Measurements from ENCODE around the gene COMMD3.
A peak's percentile ranks its signal among the peaks of the same experiment; 100 is the strongest.
"Not testable (repeated sequence)": the region's sequence is repeated elsewhere in the genome, so short reads cannot be mapped to it uniquely, and the experiment has no call there.

COMMD3 gene

DNA sequence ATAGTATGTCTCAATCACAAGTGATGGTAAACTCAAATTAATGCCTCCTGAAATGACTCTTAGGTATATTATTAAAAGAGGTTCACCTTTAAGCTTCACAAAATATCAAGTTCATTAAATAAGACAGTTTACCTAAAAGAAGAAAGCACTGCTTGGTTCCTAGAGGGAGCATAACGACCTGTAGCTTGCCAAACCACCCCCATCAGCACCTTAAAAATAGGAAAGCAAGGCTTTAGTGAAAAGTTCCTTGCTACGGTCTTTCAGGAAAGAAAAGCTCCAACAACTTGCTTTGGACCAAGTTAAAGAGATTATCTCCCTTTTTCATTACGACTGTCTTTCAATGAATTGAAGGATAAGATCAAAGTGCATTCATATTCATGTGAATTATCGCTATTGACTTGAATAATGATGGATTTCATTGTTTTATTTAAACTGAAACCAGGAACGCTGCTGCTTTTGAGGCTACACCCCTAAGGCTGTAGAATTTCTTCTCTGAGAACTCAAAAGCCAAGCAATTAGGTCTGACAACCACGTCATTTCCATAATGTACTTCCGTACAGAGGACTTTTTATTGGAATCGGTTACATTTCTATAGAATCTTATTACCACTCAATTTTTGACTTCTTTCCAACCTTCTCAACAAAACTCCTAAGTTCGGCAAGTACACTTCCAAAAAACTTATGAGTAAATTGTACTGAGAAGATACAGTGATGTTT lies 22.2 kb downstream of the COMMD3 start:
- FAIRE-seq, result no peak
- DNase-seq (ENCODE audit: insufficient read length, low spot score), result no peak

DNA sequence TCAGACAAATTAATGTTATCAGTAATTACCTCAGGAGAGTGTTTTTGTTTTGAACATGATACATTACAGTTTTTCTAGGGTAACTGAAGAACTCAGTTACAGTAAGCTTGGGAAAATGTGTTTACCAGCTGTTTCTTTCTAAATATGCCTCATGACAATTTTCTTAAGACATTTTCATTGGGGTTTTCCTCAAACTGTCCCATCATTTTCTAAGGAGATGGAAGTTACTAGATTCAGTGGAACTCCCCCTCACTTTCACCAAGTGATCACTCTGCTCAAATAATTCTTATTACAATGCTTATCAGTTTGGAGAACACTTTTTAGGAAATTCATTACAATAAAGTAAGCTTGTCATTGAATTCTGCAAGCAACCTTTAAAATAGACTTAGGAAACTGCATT lies 22.7 kb downstream of the COMMD3 start:
- DNase-seq (ENCODE audit: insufficient read length, low spot score) (no peak), FAIRE-seq (no peak)

DNA sequence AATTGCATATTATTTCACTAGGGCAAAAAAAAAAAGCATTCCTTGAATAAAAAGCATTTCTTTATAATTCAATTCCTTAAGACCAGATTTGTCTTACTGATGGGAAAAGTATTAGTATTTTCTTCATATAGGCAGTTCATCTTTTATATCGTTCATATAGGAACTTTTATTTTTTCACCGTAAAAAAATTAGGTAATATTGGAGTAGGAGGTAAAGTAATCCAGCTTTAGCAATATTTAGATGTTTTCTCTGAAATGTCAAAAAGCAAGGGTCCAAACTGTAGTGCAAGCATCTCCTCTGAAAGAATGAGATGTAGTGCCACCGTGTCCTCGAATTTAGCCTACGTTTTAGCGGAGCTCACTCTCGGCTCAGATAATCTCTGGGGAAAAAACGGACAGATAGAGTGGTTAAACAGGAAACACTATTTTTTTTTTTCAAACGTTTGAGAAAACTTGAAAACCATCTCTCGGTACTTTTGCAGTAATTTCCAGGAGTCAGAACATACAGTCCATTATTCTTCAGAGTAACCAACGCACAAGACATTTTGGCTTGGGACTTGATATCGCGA lies 23.7 kb downstream of the COMMD3 start:
- DNase-seq (ENCODE audit: insufficient read length, low spot score), result no peak
- no peak for FAIRE-seq

DNA sequence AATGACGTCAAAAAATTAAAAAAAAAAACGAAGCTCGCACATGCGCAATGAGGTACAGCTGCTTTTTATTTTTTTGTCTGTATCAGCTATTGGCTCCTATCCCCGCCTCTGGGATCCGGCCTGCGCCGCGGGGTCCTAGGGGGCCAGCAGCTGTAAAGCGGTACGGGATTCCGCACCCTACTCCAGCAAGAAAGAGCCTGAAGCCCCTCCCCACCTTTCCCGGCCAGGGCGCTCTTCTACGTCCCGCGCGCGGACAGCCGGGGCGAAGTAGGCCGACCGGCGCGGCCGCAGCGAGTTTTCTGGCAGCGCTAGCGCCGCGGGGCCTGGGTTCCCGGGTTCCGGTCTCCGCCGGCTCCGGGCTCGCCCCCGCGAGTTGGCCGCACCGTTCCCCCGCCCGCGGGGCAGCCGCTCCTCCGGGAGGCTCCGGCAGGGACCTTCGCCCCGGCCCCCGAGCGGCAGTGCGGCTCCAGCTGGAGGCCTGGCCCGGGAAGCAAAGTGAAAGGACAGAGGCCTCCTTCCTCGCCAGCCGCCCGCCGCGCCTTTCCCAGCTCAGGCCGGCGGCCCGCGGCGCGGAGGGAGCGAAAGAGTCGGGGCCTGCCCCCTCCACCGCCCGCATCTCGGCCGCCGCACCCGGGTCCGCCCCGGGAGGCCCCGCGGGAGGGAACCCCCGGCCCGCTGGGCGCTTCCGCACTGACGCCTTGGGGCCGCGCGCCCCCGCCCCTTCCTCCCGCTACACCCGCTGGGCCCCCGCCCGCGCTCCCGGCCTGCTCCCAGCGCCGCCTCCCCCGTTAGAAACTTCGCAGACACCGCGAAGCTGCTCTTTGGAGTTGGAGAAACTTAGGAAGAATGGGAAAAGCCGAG lies 24.4 kb downstream of the COMMD3 start:
- DNase-seq (ENCODE audit: insufficient read length, low spot score) (peak; percentile 64), FAIRE-seq (no peak)

DNA sequence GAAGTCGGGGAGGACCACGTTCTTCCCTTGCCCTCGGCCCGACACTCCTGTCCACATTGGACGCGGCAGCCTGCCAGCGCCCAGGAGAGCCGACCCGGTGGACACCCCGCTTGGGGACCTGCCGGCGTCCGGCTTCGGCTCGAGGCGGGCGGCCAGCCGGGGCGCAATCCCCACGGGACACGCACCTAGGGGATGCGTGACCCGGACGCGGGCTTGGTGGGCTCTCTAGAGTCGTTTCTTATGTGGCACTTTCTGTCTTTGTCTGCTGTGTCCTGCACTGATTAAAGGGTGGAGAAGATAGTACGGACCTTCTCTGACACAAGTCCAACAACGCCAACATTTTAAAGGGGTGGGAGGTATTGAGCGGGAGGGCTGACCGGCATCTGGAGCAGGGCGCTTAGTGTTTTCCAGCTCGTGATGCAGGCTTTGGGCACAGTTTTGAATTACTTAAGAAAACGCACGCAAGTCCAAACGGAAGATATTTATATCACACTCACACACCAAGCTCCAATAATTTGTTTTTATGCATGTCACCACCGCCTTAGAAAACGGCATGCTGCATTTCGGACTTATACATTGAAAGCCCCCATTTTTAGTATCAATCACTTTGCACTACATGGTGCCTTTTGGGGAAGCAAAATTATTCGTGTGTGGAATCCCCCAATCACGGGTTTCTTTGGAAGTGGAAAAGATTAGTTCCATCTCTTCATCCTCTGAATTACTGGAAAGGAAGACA lies 25.2 kb downstream of the COMMD3 start:
- FAIRE-seq (no peak), DNase-seq (ENCODE audit: insufficient read length, low spot score) (no peak)

DNA sequence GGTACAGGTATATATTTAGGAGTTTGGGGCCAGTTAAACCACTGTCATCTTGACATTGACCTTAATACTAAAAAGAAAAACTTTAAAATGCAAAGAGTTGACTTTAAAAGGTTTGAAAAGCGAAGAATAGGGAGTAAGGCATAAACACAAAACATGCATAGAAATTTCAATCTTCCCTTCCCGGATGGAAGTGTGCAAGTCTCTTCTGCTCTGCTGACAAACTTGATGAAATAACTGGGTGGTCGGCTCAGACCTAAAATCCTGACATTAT lies 25.7 kb downstream of the COMMD3 start:
- DNase-seq (ENCODE audit: insufficient read length, low spot score) (no peak), FAIRE-seq (no peak)

DNA sequence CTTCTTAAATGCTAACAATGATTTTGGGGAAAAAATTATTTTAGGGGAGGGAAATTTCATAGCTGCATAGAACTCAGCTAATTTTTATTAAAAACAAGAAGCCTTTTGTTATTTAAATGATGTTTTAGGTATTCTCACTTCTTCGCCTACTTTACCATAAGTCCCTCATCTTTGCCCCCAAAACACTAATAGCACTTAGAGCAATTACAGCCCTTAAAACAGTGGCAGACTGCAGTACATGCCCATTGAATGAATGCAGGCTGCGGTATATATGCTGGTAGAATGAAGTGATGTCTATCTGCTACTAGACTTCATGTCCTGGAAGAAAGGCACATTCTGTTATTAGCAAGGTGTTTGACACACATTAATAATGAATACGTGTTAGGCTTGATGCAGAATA lies 26.2 kb downstream of the COMMD3 start:
- DNase-seq (ENCODE audit: insufficient read length, low spot score) (no peak), FAIRE-seq (no peak)

DNA sequence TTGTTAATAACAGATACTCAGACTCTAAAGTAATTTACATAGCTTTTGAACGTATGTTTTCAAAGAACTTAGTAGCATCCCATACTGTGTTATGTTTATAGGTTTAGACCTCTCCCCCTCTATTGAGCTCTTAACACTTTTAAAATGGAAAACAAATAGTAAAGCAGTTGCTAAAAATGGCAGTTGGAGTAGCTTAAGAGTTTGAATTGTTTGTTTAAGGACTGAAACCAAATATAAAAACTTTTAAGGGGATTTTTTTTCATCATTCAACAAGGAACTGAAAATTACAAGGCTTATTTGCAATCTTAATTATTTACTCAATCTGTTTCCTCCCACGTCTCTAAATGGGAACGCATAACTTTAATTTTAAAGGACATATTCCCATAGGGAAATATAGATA lies 27.5 kb downstream of the COMMD3 start:
- DNase-seq (ENCODE audit: insufficient read length, low spot score) (no peak), FAIRE-seq (no peak)

DNA sequence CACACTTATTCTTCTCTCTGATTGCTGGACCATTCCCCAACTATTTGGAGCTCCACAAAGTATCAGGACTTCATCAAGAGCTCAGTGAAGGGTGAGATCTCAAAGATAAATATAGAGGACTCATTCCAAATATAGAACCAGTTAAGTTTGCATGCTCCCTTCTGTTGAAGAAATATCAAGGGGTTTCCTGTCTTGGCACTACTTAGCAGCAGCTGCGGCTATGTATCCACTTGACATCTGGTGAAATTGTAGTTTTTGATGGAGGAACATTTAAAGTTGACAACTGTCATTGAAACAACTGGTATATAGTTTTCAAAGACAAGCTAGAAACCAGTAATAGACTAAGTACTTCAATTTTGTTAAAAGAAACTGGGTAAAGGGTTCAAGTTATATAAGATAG lies 28.1 kb downstream of the COMMD3 start:
- no peak for FAIRE-seq
- no peak for DNase-seq (ENCODE audit: insufficient read length, low spot score)

DNA sequence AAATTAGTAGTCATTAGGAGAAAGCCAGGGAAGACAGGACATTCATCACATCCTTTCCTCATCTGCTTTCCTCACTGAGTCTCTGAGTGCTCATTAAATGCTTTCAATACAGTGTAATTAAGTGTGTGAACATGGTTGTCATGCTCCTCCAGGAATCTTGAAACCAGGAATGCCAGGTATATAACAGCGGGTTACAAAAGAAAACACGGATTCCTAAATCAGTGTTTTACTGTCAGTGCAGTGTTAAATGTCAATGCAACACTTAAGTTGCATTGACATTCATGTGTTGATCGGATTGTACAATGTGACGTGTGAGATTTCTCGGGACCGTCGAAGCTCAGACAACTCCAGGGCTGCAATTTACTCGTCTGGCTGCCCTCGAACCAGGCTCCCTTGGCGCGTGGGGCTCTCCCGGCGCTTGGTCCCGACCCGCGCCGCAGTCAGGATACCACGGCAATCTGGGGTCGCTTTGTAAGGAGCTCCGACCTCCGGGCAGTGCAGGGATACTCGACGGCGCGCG lies 28.7 kb downstream of the COMMD3 start:
- no peak for FAIRE-seq

DNA sequence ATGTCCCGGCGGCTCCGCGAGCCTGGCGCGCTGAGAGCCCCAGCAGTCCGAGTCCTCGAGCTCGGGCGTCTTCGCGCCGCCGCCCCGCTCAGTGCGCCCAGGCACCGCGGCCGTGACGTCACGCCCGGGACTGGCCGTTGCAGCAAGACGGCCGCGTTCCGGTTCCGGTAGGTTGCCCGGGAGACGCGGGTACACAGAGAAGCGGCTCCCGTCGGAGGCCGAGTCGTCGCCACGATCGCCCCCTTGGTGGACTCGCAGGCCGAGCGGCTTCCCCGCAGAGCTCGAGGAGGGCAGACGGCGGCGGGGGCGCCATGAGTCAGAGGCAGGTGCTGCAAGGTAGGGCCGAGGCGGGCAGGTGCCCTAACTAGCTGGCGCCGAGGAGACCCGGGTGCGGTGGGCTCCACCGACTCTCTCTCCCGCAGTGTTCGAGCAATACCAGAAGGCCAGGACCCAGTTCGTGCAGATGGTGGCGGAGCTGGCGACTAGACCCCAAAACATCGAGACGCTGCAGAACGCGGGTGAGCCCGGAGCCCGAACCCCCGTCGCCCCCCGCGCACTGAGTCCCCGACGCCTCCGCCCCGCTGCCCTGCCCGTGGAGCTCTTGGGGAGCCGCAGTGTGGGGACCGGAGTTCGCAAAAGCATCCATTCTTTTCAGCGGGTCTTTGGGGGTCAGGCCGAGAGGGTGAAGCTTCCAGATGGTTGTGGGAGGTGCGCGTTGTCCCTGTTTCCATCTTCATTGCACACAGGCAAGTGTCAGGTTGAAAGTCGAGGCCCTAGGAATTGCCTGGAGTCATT lies 29.3 kb downstream of the COMMD3 start, which contains the start of gene SPAG6:
Gene SPAG6 (plus strand): TSS at position 196 of the 795 bp plus-strand sequence. CDS start 116 bp downstream, at position 312.
- FAIRE-seq (no peak), DNase-seq (ENCODE audit: insufficient read length, low spot score) (no peak)

More for the DNA sequence above, 28.7 kb downstream of the COMMD3 start:
- DNase-seq (ENCODE audit: insufficient read length, low spot score), result no peak

DNA sequence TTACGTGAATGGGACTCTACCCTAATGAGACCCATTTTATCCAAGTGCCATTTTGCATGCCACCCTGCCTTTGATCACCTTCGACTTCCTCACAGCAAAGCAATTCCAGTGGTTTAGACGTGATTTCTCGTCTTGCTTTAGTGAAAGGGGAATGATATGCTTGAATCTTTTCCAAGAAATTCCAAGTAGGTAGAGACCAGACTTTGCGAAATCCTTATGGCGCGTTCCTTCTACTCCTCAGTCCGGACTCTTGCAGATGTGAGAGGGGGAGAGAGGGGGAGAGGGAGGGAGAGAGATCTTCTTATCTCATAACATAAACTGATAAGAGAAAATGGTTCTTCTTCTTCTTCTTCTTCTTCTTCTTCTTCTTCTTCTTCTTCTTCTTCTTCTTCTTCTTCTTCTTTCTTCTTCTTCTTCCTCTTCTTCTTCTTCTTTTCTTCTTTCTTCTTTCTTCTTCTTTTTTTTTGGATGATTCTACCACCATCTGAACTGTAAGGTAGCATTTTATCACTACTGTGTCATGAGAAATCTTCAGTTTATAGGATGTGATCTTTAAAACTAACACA lies 30.0 kb downstream of the COMMD3 start:
- FAIRE-seq (no peak), DNase-seq (ENCODE audit: insufficient read length, low spot score) (no peak)

DNA sequence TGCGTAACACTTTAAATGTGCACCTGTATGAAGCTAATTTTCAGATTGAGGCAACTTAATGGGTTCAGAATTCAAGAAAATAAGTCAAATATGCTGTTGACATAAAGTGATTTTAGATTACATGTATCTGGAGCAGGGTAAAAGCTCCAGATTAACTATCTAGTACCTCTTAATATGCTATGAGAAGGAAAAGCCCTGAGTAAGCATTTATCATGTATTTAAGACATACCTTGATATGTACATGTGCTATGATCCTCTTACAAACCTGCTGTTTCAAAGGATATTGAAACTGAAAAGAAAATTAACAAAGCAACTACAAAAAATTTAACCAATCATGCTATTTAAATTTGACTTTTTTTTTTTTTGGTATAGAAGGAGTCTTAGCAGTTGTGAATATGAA lies 33.6 kb downstream of the COMMD3 start:
- FAIRE-seq, result no peak
- no peak for DNase-seq (ENCODE audit: insufficient read length, low spot score)

DNA sequence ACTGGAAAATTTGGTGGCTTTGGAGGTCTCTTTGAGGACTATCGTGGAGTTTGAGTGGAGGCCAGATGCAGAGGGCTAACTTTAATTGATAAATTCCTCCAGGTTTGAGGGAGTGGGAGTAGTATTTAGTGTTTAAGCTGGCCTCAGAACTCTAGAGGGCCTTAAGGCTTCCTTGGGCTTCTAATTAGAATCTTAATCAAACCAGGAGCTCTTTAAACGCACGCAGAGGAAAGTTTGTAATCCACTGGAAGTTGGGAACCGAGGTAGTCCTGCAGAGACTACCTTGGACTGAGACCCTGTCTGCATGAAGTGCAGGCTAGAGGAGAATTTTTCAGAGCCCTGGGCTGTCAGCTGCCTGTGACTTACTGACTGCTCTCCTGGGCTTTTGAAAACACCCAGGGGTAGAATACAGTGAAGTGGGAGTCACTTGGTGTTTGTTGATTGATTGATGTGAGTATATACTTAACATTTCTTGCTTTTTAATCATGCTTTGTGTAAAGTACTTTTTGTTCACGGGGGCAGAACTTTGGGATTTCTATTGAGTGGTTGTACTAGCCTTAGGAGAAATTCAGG lies 35.0 kb downstream of the COMMD3 start:
- DNase-seq (ENCODE audit: insufficient read length, low spot score), result no peak
- no peak for FAIRE-seq

DNA sequence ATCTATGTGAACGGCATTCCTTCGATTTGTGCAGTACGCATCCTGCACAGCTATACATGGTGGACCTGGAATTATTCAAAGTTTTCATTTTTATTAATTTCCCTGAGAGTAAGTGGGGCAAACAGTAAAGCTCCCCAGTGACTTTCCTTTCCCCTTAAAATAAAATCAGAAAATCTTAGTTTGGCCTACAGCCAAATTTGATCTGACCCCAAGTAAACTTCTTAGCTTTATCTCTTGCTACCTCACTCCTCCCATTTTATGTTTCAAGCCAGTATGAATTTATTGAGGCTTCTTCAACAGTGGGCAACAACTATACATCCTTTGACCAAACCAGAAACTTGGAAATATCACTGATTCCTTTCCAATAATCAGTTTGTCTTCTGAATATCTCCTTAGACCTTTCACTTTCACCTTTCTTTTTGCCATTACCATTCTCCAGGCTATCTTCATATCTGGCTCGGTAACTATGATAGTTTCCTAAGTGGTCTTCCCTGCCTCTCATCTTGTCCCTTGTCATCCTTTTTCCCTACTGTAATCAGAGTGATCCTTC lies 40.2 kb downstream of the COMMD3 start:
- FAIRE-seq (no peak), DNase-seq (ENCODE audit: insufficient read length, low spot score) (no peak)

DNA sequence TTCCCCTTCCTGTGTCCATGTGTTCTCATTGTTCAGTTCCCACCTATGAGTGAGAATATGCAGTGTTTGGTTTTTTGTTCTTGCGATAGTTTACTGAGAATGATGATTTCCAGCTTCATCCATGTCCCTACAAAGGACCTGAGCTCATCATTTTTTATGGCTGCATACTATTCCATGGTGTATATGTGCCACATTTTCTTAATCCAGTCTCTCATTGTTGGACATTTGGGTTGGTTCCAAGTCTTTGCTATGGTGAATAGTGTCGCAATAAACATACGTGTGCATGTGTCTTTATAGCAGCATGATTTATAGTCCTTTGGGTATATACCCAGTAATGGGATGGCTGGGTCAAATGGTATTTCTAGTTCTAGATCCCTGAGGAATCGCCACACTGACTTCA lies 41.6 kb downstream of the COMMD3 start:
- FAIRE-seq; DNase-seq (ENCODE audit: insufficient read length, low spot score): not testable (repeated sequence)

DNA sequence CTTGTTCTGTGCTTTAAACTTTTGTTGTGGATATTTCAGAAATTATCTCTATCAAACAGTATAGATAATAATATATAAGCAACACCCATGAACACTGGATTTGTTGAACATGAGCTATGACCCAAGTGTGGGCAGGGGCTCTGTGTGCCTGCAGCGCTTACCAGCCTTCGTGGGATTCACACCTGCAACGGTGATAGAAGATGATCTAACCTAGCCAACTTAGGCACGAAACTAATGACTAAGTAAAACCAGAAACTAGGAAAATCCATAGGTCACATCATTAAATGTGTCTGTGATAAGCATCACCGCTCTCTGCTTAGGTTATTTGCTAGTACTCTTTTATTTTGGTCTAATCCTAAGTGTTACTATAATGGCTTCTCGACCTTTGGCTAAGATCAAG lies 47.1 kb downstream of the COMMD3 start:
- DNase-seq (ENCODE audit: insufficient read length, low spot score) (no peak), FAIRE-seq (no peak)

DNA sequence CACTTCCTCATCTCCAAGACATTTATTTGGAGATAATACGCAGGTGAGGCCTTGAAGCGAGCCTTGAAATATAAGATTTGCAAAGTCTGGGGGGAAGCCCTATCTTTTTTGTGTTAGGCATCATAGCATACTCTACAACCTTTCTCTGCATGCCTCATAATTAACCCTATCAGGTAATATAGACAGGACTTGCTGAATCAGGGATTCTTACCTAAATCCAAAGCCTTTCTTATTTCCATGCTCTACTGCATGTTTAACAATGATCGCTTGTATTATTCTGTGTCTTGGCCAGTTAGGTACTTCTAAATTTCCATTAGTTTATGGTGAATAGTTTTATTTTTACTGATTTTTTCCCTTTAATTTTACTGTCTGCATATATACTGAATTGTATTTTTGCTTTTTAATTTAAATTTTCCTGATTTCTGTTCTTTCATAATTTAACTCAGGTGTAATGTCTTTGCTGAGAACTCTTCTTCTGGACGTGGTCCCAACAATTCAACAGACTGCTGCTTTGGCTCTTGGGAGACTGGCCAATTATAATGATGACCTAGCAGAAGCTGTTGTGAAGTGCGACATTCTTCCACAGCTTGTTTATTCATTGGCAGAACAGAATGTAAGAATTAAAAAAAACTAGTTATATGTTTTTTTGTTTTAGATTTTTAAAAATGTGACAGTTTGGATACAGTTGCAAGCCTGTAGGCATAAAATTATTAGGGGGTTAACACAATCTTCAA lies 48.4 kb downstream of the COMMD3 start:
- no peak for FAIRE-seq
- no peak for DNase-seq (ENCODE audit: insufficient read length, low spot score)

DNA sequence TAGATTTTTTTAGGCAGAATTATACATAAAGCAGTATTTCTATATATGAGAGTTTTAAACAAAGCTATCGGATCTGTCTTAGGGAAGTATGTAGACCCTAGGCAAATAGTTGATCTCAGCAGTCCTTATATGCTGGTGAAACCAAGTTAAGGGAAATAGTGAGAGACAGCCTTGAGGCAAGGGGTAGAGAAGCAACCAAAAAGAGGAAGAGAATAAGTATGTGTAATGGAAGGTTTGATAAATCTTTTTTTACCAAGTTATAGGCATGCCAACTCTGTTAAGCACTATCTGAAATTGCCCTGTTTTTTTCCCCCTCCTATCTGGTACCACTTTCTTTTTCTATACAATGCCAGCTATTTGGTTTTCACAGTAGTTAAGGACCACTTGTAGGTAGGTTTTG lies 49.0 kb downstream of the COMMD3 start:
- DNase-seq (ENCODE audit: insufficient read length, low spot score) (no peak), FAIRE-seq (no peak)
